HL-60 (cell line): ENCODE measurements around the gene HNF1B.

Experiments
- DNase-seq, 2 experiments: peaks; one replicate each; pipeline ENCODE4 v3.0.0-alpha.2; 2010 to 2020; ENCODE audit warnings: low read depth in 1 of 2, low spot score in 1 of 2
- H3K27ac ChIP-seq: fragments of 250-450 bp; sonication (Bioruptor Pico); replicated peaks from 2 replicates; pipeline ENCODE4 v1.5.1; 2020; ENCODE audit warnings: mild to moderate bottlenecking, moderate library complexity
- H3K27me3 ChIP-seq: fragments of 250-450 bp; sonication (Bioruptor Pico); 2 replicates; pipeline ENCODE4 v1.5.1; 2021; ENCODE audit warnings: mild to moderate bottlenecking, moderate library complexity; ENCODE audit not compliant: insufficient read depth, poor library complexity, severe bottlenecking
- H3K4me3 ChIP-seq: replicated peaks from 2 replicates; pipeline ENCODE4 v1.5.1; 2011; ENCODE audit warnings: mild to moderate bottlenecking, control low read depth, low read length; ENCODE audit not compliant: insufficient read depth
- CTCF ChIP-seq: IDR thresholded peaks from one replicate; pipeline ENCODE4 v1.5.1; 2011; ENCODE audit warnings: low read length, control low read depth, inconsistent platforms; ENCODE audit not compliant: insufficient read depth
- GABPA ChIP-seq: IDR thresholded peaks from 2 replicates; pipeline ENCODE4 v1.6.1; 2012; ENCODE audit warnings: low read depth
- POLR2AphosphoS5 ChIP-seq: IDR thresholded peaks from 2 replicates; pipeline ENCODE4 v1.6.1; 2012; ENCODE audit warnings: low read depth
- REST ChIP-seq: IDR thresholded peaks from 2 replicates; pipeline ENCODE4 v1.6.1; 2012; ENCODE audit warnings: low read depth; ENCODE audit not compliant: insufficient replicate concordance
- SPI1 ChIP-seq: IDR thresholded peaks from 2 replicates; pipeline ENCODE4 v1.6.1; 2012; ENCODE audit warnings: low read depth, mild to moderate bottlenecking, borderline replicate concordance

The HNF1B gene

GRCh38 chr17:37750768-37751475 lies 6.1 kb upstream of the HNF1B start:
- DNase-seq = no peak
- Histone ChIP-seq H3K27ac (no peak overlapping the region), H3K4me3 (no peak overlapping the region), H3K27me3 (peaks cover 21% of the 10 kb centered on the region)
- no peak for TF ChIP-seq REST
- no peak for TF ChIP-seq GABPA
- TF ChIP-seq SPI1 = no peak
- TF ChIP-seq POLR2AphosphoS5 = no peak
- no peak for TF ChIP-seq CTCF

- TF ChIP-seq SPI1 (no peak), POLR2AphosphoS5 (no peak), CTCF (no peak), REST (no peak), GABPA (no peak)
- peaks cover 27% of the 10 kb centered on the region for H3K27me3 ChIP-seq
- no peak overlapping the region for H3K27ac ChIP-seq
- H3K4me3 ChIP-seq = no peak overlapping the region
- no peak for DNase-seq
Observed at GRCh38 chr17:37750292-37750691, 5.4 kb upstream of the HNF1B start.

- TF ChIP-seq CTCF (no peak), SPI1 (no peak), POLR2AphosphoS5 (no peak), GABPA (no peak), REST (no peak)
- Histone ChIP-seq H3K4me3 (no peak overlapping the region), H3K27me3 (peaks cover 56% of the 10 kb centered on the region), H3K27ac (no peak overlapping the region)
- DNase-seq = no peak
Observed at GRCh38 chr17:37747222-37747621, 2.4 kb upstream of the HNF1B start.
